ENCODE measurements around the gene FGD4.

DNA sequence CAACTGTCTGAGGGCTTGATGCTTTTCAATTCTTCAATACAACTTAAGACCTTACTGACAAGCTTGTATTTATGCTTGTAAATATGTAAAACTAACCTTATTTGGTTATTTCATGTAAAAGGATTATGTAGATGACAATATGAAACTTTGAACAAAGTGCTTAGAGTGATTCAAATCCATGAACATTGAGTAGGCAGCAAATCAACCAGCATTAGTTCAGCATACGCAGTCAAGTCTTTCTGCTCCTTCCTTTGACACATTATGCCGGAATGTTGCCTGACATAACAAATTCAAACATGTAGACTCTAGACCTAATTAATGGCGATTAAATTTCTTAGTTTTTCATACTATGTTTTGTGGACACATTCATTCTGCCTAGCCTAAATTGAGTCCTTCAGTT lies 105.2 kb downstream of the FGD4 start:
- TF ChIP-seq POLR2AphosphoS5 (IDR thresholded peaks at IDR 0.05; ENCODE audit: low read depth, low read length) (no peak), POLR2A (IDR thresholded peaks at IDR 0.05; ENCODE audit: low read depth, low read length) (no peak), TAF1 (IDR thresholded peaks at IDR 0.05; ENCODE audit: low read depth, low read length) (no peak), SPI1 (IDR thresholded peaks at IDR 0.05; ENCODE audit: low read depth, low read length) (no peak)
